ENCODE results near the gene APOBR.
"Not testable (repeated sequence)": the region's sequence is repeated elsewhere in the genome, so short reads cannot be mapped to it uniquely, and the experiment has no call there.

Gene APOBR

DNA sequence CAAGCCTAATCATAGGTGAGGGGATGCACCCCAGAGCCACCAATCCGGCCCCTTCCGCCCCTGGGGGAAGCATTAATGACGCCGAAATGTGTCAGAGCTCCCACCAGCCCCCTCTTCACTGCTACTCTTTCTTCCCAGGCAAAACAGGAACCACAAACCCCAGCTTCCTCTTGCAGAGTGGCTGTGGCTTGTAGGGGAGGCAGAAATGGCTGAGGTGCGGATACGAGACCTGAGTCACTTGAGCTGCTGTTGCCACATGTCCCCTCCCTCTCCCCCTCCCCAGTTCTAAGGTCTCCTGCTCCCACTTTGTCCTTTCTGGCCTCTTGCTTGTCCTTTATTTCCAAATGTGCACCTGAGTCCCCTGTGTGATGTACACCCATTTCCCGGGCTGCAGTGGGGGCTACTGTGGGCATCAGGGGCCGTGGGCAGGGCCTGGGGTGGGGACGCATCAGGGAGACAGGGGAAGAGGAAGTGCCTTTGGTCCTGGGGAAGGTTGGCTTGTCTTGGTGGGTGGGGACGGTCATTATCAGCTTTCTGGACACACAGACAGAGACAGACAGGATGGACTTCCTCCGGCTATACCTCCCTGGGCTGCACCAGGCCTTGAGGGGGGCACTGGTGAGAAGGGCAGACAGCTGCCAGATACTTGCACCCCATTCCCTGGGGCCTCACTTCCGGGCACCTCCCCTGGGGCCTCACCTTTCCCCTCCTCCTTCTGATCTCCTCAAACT lies at the start of gene APOBR:
Gene APOBR (plus strand): TSS at position 523 of the 731 bp plus-strand sequence. CDS start 39 bp downstream, at position 562.
- peak; percentile 92 to 93 for DNase-seq

DNA sequence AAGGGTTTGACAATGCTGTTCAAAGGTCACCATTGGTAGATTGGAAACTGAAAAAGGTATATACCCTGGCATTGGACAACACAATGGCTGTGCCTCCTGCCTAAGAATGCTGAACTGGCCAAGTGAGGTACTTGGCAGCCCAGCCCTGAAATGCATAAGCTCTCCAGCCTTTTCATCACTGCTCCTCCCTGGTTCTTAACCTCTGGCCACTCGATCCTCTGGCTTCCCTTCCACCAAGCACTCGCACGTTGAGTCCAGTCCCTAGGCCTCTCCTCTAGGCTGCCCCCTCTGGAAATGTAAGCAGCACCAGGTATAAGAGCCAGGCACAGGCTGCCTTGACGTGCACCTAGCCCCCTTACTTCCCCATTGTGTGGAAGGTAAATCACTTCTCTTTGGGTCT lies 48.1 kb upstream of the APOBR start:
- DNase-seq: not testable (repeated sequence)

DNA sequence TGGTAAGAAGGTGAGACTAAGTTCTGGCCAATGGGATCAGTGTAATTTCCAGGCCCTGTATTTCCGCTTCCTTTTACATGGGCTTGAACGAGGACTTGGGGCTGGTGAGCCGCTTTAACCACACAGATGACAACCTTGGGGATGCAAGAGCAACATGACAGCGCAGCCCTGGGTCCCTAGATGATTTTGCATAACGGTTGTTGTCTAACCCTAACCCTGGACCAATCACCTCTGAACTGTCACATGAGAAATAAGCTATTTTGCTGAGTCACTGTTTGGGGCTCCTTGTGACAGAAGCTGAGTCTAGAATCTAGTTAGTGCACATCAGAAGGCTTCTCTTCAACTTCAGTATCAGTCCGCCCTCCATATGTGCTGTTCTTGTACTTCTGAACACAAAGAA lies 47.4 kb upstream of the APOBR start:
- not testable (repeated sequence) for DNase-seq

DNA sequence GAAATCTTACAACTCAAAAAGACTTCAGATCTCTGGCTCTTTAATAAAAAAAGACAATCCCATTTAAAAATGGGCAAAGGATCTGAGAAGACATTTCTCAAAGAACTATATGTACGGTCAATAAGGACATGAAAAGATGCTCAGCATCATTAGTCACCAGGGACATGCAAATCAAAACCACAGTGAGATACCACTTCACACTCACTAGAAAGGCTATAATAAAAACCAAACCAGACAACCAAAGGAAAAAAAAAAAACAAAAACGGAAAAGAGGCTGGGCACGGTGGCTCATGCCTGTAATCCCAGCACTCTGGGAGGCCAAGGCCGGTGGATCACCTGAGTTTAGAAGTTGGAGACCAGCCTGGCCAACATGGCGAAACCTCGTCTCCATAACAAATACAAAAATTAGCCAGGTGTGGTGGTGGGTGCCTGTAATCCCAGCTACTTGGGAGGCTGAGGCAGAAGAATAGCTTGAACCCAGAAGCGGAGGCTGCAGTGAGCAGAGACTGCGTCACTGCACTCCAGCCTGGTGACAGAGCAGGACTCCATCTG lies 20.7 kb upstream of the APOBR start:
- no peak for DNase-seq

GRCh38 chr16:28475221-28475620 lies 19.2 kb upstream of the APOBR start:
- DNase-seq: no peak

DNA sequence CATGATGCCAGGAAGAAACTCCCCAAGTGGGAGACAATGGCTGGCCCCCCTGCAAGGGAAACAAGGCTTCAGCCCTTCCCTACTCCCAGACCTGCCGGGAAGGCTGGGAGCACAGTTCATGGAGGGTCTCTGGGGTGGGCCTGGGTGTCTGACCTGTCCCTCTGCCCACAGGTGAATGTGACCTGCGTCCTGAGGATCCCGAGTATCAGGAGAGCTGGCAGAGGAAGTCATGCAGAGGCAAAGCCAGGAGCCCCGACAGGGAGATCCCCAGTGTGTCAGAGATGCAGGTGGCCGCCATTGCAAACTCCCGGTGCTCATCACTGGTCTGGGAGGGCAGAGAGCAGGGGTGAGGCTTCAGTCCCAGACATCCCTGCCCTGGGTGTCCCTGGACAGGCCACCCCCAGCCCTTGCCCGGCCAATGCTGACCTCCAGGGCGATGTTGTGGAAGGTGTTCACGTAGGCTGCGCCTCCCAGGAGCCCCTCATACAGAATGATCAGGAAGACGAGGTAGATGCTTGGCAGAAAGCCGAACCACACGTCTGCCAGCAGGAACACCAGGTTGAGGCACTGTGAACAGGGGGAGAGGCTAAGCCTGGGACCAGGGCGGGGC lies 17.0 kb upstream of the APOBR start:
- DNase-seq: no peak

DNA sequence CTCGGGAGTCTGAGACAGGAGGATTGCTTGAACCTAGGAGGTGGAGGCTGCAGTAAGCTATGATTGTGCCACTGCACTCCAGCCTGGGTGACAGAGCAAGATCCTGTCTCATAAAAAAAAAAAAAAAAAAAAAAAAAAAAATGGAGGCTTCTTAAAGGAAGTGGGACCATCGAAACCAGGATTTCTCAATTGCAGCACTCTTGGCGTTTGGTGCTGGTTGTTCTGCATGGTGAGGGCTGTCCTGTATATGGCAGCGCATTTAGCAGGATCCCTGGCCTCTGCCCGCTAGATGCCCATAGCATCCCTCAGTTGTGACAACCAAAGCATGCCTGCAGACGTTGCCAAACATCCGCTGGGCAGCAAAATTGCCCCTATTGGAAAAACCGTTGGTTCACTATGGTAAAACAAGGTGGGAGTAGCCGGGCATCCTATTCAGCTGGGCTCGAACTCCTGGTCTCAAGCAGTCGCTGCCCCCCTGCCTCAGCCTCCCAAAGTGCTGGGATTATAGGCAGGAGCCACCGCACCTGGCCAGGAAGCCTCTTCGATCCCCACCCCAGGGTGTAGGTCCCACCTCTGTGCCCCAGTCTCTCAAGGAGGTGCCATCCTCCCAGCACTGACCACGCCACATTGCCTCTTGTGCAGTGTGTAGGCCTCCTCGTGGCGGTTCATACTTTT lies 15.8 kb upstream of the APOBR start:
- DNase-seq: no peak

DNA sequence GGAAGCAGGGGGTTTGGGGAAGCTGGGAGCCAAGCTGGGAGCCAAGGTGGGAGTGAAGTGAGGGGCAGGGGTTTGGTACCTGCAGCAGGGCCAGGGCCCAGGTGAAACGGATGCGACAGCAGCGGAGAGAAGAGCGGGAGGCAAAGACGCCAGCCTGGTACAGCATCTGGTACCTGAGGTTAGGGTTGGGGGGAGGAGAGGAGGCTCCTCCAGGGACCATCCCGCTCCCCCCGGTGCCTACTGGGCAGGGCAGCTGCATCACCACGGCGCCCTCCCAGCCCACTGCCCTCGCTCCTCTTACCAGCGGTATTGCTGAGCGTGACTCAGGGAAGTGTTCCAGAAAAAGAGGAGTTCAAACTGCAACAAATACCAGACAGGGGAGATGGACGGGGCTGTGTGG lies 12.4 kb upstream of the APOBR start:
- DNase-seq: no peak

- not testable (repeated sequence) for DNase-seq
Measured at GRCh38 chr16:28483361-28483760, 11.1 kb upstream of the APOBR start.

GRCh38 chr16:28486266-28486665 lies 8.2 kb upstream of the APOBR start:
- no peak for DNase-seq

- DNase-seq: no peak
Measured at GRCh38 chr16:28491230-28491969, 3.0 kb upstream of the APOBR start.

DNA sequence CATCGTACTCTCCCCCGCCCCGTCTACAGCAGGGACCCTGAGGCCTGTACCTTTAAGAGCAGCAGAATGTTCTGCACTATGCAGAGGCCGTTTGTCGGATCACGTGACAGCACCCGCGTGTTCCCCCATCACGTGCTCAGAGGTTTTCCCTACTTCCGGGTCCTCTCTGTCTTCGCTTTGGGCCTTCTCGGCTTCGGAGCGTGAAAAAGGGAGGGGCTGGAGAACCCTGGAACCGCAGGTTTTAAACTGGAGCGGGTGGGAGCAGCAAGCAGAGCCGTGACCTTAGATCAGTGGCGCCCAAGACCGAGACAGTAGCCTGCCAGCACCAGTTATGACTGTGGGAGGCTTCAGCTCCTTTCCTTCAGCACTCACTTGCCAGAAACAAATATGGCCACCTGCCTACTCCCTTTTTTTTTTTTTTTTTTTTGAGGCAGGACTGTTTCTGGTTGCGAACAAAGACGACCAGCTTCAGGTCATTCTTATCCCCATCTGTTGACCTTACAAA lies 2.4 kb upstream of the APOBR start, which contains the start of gene CLN3:
Gene CLN3 (minus strand): TSS at position 105 of the 505 bp plus-strand sequence. CDS start 315 bp downstream, outside the sequence.
- peak; percentile 93 for DNase-seq

- no peak for DNase-seq
Measured at GRCh38 chr16:28492511-28492910, 1.9 kb upstream of the APOBR start.

DNA sequence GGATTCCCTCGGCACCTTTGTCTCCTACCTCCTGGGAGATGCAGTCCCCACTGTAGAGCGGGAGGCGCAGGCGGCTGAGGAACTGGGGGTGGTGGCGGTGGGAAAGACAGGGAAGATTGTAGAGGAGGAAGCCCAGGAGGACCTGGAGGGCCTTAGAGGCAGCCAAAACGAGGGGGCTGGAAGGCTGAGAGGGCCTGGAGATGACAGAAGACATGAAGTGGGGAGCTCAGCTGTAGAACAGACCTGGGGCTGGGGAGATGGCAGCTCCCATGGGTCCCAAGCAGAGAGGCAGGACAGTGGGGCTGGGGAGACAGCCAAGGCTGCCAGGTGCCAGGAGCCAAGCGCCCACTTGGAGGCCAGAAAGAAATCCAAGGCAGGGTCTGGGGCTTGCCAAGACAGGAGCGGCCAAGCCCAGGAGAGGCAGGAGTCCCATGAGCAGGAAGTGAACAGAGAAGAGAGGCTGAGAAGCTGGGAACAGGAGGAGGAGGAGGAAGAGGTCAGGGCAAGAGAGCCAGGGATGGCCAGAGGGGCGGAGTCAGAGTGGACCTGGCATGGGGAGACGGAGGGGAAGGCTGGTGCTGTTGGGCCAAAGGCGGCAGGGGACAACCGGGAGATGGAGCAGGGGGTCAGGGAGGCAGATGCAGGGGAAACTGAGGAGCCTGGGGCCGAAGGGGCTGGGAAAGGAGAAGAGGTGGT lies 803 bp downstream of the APOBR start:
- DNase-seq: no peak

DNA sequence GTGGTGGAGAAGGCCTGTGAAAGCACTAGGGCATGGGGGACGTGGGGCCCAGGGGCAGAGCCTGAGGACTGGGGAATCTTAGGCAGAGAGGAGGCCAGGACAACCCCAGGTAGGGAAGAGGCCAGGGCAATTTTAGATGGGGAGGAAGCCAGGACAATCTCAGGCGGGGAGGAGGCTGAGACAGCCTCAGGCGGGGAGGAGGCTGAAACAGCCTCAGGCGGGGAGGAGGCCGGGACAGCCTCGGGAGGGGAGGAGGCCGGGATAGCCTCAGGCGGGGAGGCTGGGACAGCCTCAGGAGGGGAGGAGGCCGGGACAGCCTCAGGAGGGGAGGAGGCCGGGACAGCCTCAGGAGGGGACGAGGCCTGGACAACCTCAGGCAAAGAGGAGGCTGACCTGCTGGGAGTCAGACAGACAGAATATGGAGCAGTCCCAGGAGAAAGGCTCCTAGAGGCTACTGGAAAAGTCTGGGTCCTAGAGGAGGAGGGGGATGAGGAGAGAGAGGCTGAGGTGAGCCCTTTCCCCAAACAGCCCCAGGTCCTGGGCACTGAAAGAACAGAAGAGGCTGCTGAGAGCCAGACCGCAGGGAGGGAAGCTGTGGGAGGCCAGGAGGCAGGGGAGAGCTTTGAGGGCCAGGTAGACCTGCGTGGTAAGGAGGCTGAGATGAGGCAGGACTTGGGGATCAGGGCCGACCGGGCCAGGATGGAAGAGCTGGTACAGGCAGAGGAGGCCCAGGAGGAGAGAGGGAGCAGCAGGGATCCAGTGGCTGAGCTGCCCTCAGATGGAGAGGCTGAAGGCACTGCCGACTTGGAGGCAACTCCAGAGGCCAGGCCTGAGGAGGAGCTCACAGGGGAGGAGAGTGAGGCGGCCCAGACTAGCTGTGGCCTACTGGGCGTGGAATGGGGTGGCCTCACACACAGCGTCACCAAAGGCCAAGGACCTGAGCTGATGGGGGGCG lies 1.6 kb downstream of the APOBR start:
- no peak for DNase-seq

GRCh38 chr16:28496844-28497243 lies 2.4 kb downstream of the APOBR start:
- DNase-seq: no peak

DNA sequence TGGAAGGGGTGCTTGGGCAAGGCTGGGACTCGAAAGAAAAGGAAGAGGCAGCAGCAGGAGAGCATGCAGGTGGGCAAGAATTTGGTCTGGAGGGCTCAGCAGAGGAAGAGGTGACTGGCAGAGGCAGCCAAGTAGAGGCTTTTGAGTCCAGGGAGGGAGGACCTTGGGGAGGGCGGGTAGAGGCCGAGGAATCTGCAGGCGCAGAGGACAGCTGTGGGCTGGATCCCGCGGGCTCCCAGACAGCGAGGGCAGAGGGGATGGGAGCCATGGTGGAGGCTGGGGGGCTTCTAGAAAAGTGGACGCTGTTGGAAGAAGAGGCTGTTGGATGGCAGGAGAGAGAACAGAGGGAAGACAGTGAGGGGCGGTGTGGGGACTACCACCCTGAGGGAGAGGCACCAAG lies 2.9 kb downstream of the APOBR start:
- DNase-seq: no peak

GRCh38 chr16:28497861-28498599 lies 3.6 kb downstream of the APOBR start:
- DNase-seq: no peak

DNA sequence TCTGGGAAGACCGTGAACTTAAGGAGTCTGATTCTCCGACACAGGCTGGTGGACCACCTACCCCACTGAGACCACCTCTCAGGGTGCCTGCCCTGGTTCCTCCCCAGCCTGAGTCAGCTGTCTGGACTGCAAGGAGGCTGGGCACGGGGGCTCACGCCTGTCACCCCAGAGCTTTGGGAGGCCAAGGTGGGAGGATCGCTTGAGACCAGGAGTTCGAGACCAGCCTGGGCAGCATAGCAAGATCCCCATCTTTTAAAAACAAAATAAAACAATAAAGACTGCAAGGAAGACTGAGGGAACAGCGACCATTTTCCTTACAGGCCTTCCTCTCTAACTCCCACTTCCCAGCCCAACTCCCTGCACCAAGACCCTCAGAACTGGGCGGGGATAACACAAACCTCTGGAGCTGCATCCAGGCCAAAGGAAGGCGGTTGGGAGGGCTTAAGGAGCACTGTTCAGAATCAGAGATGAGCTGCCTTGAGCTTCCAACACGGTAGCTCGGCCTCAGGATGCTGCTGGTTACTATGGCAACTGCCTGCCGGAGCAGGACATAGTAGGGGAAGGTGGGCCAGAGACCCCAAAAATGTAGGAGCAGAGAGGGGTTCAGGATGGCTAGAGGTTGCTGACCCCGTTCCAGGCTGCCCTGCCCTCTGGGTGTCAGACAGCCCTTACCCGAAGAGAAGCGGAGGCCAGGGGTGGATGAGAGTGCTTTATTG lies 4.4 kb downstream of the APOBR start:
- no peak for DNase-seq

Measured in CD4-positive, alpha-beta T cell treated with Interleukin-4 for 1 hour (primary cell).